Kidney (tissue), 14 donors: ENCODE data around the gene PDHB. TPM values are rescaled to one million over a fixed set of nuclear protein-coding genes. Genes with fewer than 3 reads are reported as not detected.

ENCODE experiments used
- DNase-seq, 5 donors: peaks; one replicate each; pipeline ENCODE4 v3.0.0-alpha.2; 2013 to 2020
- FAIRE-seq: peaks from 2 replicates; lab custom pipeline; 2012; peaks lifted over from hg19 to GRCh38; lab: Jason Lieb, UNC
- H3K27ac ChIP-seq, 2 donors: one replicate each; pipeline ENCODE4 v1.7.0; 2013; ENCODE audit warnings: low read depth in 2 of 2, low read length in 2 of 2, inconsistent platforms in 1 of 2
- H3K27me3 ChIP-seq: one replicate; pipeline ENCODE4 v1.7.1; 2013; ENCODE audit warnings: low read length, inconsistent platforms; ENCODE audit not compliant: control insufficient read depth, insufficient read depth
- H3K36me3 ChIP-seq, 3 donors: one replicate each; pipeline versions ENCODE4 v1.7.0 to v1.7.1; 2013; ENCODE audit warnings: low read length in 3 of 3, control low read depth in 1 of 3, inconsistent platforms in 1 of 3; ENCODE audit not compliant: insufficient read depth in 3 of 3, control insufficient read depth in 2 of 3
- H3K4me1 ChIP-seq, 3 donors: one replicate each; pipeline versions ENCODE4 v1.7.0 to v1.7.1; 2013; ENCODE audit warnings: low read length in 3 of 3, inconsistent platforms in 1 of 3, low read depth in 1 of 3; ENCODE audit not compliant: control insufficient read depth in 2 of 3, insufficient read depth in 2 of 3
- H3K4me3 ChIP-seq, 3 donors: one replicate each; pipeline versions ENCODE4 v1.7.0 to v1.8.1; 2013; ENCODE audit warnings: low read length in 3 of 3, control low read depth in 1 of 3, inconsistent platforms in 1 of 3
- H3K9ac ChIP-seq, 3 donors: one replicate each; pipeline versions ENCODE4 v1.7.0 to v1.7.1; 2013; ENCODE audit warnings: low read length in 3 of 3, control low read depth in 1 of 3, inconsistent platforms in 1 of 3
- H3K9me3 ChIP-seq, 3 donors: one replicate each; pipeline versions ENCODE4 v1.7.0 to v1.7.1; 2013; ENCODE audit warnings: low read length in 3 of 3, control low read depth in 1 of 3, inconsistent platforms in 1 of 3; ENCODE audit not compliant: control insufficient read depth in 2 of 3, insufficient read depth in 1 of 3
- intact Hi-C: fragments of 100-400 bp; cut with DNase I; formaldehyde crosslinking; loops from one replicate; pipeline ENCODE4 v1.11.1; 2022
- polyA plus RNA-seq: library from polyadenylated mRNA; stranded (reverse); fragments of 350-450 nt; fragmentation: Illumina TruSeq; extraction: RNeasy Lipid Tissue Mini Kit (QIAGEN cat#74804); gene quantifications from one replicate; pipeline ENCODE4 v1.2.3, GENCODE V29; 2014; ENCODE audit warnings: low read depth, low replicate concordance; ENCODE audit not compliant: insufficient read depth
- total RNA-seq: library from RNA; stranded (reverse); fragmentation: NEBNext Ultra II Directional; extraction: Animal tissue kit (Norgen Biotek cat#: 25700); gene quantifications from one replicate; pipeline ENCODE4 v1.2.1, GENCODE V29; 2021
- TF ChIP-seq, protein P1 (sequence below): IDR thresholded peaks from 3 replicates; pipeline ENCODE4 v1.5.1; 2012; ENCODE audit warnings: mild to moderate bottlenecking, moderate library complexity, borderline replicate concordance; ENCODE audit not compliant: insufficient read depth; ENCODE audit errors: extremely low read depth
- donor health status: control.
- donor health status: control.
- donor health status: control.
- donor health status: control.
- donor health status: control.
- donor health status: DM: yes; HTN: yes; CAD: no.
- donor health status: Normal renal cell carcinoma (clear cell type).

Gene PDHB
- total and polyA plus RNA-seq, 2 donors from 2014 or later, result 71.7 to 138 TPM

DNA sequence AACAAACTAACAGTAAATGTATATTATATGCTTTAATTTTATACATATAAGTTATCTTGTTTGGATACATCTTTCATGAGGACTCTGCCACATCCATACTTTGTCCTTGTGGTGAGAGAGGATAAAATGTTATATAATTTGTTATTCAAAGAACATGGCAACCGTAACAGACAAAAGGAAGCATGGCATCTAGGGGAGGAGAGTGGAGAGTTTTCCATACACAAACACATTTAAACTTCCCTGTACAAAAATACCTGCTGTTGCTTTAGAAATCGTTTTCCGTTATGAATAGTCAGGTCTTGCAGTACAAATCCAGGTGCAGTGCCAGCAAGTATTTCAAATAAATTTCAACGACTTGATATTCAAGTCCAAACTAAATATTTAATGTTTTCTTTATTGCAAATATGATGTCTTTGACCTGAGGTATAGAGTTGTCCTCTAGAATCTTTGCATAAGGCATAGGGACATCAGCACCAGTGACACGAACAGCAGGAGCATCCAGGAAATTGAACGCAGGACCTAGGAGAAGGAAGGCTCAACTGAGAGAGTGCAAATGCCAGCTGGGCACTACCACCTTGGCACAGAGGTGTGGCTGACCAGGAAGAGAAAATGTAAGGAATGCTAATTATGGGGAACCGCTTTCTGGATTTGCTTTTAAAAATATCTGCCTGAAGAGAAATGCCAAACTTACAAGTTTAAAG is 5.8 kb downstream of the PDHB start:
- H3K9me3 ChIP-seq, result no peaks in the 10 kb centered on the region
- FAIRE-seq (no peak), DNase-seq (no peak)
- TF ChIP-seq, protein P1, sequence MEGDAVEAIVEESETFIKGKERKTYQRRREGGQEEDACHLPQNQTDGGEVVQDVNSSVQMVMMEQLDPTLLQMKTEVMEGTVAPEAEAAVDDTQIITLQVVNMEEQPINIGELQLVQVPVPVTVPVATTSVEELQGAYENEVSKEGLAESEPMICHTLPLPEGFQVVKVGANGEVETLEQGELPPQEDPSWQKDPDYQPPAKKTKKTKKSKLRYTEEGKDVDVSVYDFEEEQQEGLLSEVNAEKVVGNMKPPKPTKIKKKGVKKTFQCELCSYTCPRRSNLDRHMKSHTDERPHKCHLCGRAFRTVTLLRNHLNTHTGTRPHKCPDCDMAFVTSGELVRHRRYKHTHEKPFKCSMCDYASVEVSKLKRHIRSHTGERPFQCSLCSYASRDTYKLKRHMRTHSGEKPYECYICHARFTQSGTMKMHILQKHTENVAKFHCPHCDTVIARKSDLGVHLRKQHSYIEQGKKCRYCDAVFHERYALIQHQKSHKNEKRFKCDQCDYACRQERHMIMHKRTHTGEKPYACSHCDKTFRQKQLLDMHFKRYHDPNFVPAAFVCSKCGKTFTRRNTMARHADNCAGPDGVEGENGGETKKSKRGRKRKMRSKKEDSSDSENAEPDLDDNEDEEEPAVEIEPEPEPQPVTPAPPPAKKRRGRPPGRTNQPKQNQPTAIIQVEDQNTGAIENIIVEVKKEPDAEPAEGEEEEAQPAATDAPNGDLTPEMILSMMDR, result no peak
- peaks cover 22 to 64% (median 42%) of the 10 kb centered on the region in 3 donors for H3K36me3 ChIP-seq
- H3K27me3 ChIP-seq, result no peaks in the 10 kb centered on the region
- intact Hi-C loops, result no loop called here
- no peaks in the 10 kb centered on the region for H3K4me1 ChIP-seq
- H3K27ac ChIP-seq, result no peak overlapping the region
- no peak overlapping the region for H3K9ac ChIP-seq
- no peak overlapping the region for H3K4me3 ChIP-seq

- no peaks in the 10 kb centered on the region for H3K9me3 ChIP-seq
- H3K27me3 ChIP-seq, result no peaks in the 10 kb centered on the region
- no peak overlapping the region for H3K9ac ChIP-seq
- intact Hi-C loops, result no loop called here
- peaks cover 0 to 2% (median 0%) of the 10 kb centered on the region in 3 donors for H3K4me1 ChIP-seq
- H3K27ac ChIP-seq, result no peak overlapping the region
- TF ChIP-seq, protein P1, result no peak
- FAIRE-seq, result no peak
- peaks cover 18 to 63% (median 36%) of the 10 kb centered on the region in 3 donors for H3K36me3 ChIP-seq
- H3K4me3 ChIP-seq, result no peak overlapping the region
- DNase-seq, result no peak
Measured at GRCh38 chr3:58425782-58426181, 7.8 kb downstream of the PDHB start.

DNA sequence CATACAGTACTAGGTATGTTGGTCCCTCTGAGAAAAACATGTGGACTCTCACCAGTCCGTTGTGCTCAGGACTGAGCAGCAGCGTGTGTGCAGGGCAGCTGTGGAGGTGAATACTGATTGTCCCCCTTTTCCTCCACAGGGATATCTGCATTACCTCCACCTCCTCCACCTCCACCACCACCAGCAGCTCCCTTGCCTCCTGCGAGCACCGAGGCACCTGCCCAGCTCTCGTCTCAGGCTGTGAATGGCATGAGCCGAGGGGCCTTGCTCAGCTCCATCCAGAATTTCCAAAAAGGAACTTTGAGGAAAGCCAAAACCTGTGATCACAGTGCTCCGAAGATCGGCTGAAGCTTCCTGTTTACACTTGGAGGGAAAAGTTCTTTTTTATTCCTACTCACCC is 9.0 kb downstream of the PDHB start:
- TF ChIP-seq, protein P1, result no peak
- intact Hi-C loops, result no loop called here
- no peak overlapping the region for H3K27ac ChIP-seq
- DNase-seq (no peak), FAIRE-seq (no peak)
- no peak overlapping the region for H3K4me3 ChIP-seq
- H3K4me1 ChIP-seq, result peaks cover 0 to 2% (median 0%) of the 10 kb centered on the region in 3 donors
- H3K27me3 ChIP-seq, result no peaks in the 10 kb centered on the region
- H3K9ac ChIP-seq, result no peak overlapping the region
- no peaks in the 10 kb centered on the region for H3K9me3 ChIP-seq
- H3K36me3 ChIP-seq, result peaks cover 13 to 53% (median 34%) of the 10 kb centered on the region in 3 donors
